ACC112 (cell line): ENCODE data around the gene LRRC55.

Source experiments
- H2AFZ ChIP-seq: fragments of 200-600 bp; sonication (generic); one replicate; pipeline ENCODE4 v1.6.0; 2017; ENCODE audit warnings: antibody characterized with exemption, low read length; ENCODE audit not compliant: unreplicated experiment
- H3K27ac ChIP-seq: fragments of 200-600 bp; sonication (generic); 2 replicates; pipeline ENCODE4 v1.5.1; 2014; ENCODE audit warnings: low read depth, mild to moderate bottlenecking, antibody characterized with exemption, low read length, moderate library complexity
- H3K27me3 ChIP-seq: fragments of 200-600 bp; sonication (generic); 2 replicates; pipeline ENCODE4 v1.6.1; 2014; ENCODE audit warnings: mild to moderate bottlenecking, antibody characterized with exemption, low read length, moderate library complexity, mixed read lengths; ENCODE audit not compliant: insufficient read depth
- H3K36me3 ChIP-seq: fragments of 200-600 bp; sonication (generic); 2 replicates; pipeline ENCODE4 v1.6.1; 2016; ENCODE audit warnings: mild to moderate bottlenecking, antibody characterized with exemption, low read length, moderate library complexity, mixed read lengths; ENCODE audit not compliant: insufficient read depth
- H3K4me1 ChIP-seq: fragments of 200-600 bp; sonication (generic); one replicate; pipeline ENCODE4 v1.6.1; 2016; ENCODE audit warnings: low read length, mixed read lengths; ENCODE audit not compliant: insufficient read depth, unreplicated experiment, control insufficient read depth
- H3K4me3 ChIP-seq: fragments of 200-600 bp; sonication (generic); 2 replicates; pipeline ENCODE4 v1.5.1; 2014; ENCODE audit warnings: mild to moderate bottlenecking, low read depth, low read length
- H3K79me2 ChIP-seq: fragments of 200-600 bp; sonication (generic); one replicate; pipeline ENCODE4 v1.6.0; 2016; ENCODE audit warnings: low read length; ENCODE audit not compliant: control insufficient read depth, unreplicated experiment, insufficient read depth

LRRC55 gene

GRCh38 chr11:57217053-57217452 lies 35.3 kb downstream of the LRRC55 start:
- Histone ChIP-seq H3K27me3 (no peaks in the 10 kb centered on the region), H2AFZ (no peak overlapping the region), H3K4me1 (peaks cover 13% of the 10 kb centered on the region), H3K27ac (no peak overlapping the region), H3K79me2 (no peaks in the 10 kb centered on the region), H3K36me3 (no peaks in the 10 kb centered on the region), H3K4me3 (no peak overlapping the region)

- peaks cover 12% of the 10 kb centered on the region for H3K4me1 ChIP-seq
- H3K79me2 ChIP-seq: no peaks in the 10 kb centered on the region
- no peaks in the 10 kb centered on the region for H3K36me3 ChIP-seq
- no peak overlapping the region for H3K27ac ChIP-seq
- H2AFZ ChIP-seq: no peak overlapping the region
- no peak overlapping the region for H3K4me3 ChIP-seq
- no peaks in the 10 kb centered on the region for H3K27me3 ChIP-seq
These were observed 37.4 kb downstream of the LRRC55 start for GRCh38 chr11:57219021-57219627.

- Histone ChIP-seq H3K27me3 (0 out of 2 replicates have a peak, but pooled peaks cover 4% of the 10 kb centered on the region), H3K4me3 (no peak overlapping the region), H3K4me1 (peaks cover 11% of the 10 kb centered on the region), H2AFZ (no peak overlapping the region), H3K27ac (no peak overlapping the region), H3K79me2 (no peaks in the 10 kb centered on the region), H3K36me3 (no peaks in the 10 kb centered on the region)
These were observed 40.5 kb downstream of the LRRC55 start for GRCh38 chr11:57222239-57222638.

DNA sequence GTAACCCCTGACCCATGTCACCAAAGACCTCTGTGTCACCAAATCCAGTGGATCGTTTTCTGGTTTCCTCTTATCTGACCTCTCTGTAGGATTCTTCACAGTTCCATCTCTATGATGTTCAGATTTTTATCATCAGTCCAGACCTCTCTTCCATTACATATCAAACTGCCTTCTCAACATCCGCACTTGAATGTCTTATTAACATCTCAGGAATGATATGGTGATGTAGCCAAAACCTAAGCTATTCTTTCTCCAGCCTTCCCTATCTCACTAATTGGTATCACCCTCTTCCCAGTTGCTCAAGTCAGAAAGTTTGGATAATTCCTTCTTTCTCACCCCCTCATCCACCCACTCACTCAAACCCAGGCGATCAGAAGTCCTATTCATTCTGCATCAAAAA lies 41.8 kb downstream of the LRRC55 start:
- no peak overlapping the region for H3K4me3 ChIP-seq
- no peak overlapping the region for H2AFZ ChIP-seq
- H3K79me2 ChIP-seq: no peaks in the 10 kb centered on the region
- no peak overlapping the region for H3K27ac ChIP-seq
- peaks cover 16% of the 10 kb centered on the region for H3K27me3 ChIP-seq
- H3K4me1 ChIP-seq: peaks cover 11% of the 10 kb centered on the region
- H3K36me3 ChIP-seq: no peaks in the 10 kb centered on the region

GRCh38 chr11:57224128-57224527 lies 42.4 kb downstream of the LRRC55 start:
- Histone ChIP-seq H3K27me3 (peaks cover 22% of the 10 kb centered on the region), H3K4me3 (no peak overlapping the region), H3K36me3 (no peaks in the 10 kb centered on the region), H3K27ac (no peak overlapping the region), H3K4me1 (peaks cover 11% of the 10 kb centered on the region), H3K79me2 (no peaks in the 10 kb centered on the region), H2AFZ (no peak overlapping the region)

- Histone ChIP-seq H3K4me1 (peaks cover 11% of the 10 kb centered on the region), H3K36me3 (no peaks in the 10 kb centered on the region), H3K27me3 (peaks cover 26% of the 10 kb centered on the region), H2AFZ (no peak overlapping the region), H3K79me2 (no peaks in the 10 kb centered on the region), H3K4me3 (no peak overlapping the region), H3K27ac (no peak overlapping the region)
These were observed 42.8 kb downstream of the LRRC55 start for GRCh38 chr11:57224537-57224936.

GRCh38 chr11:57228600-57228999 lies 46.8 kb downstream of the LRRC55 start:
- no peak overlapping the region for H2AFZ ChIP-seq
- no peaks in the 10 kb centered on the region for H3K36me3 ChIP-seq
- H3K79me2 ChIP-seq: no peaks in the 10 kb centered on the region
- H3K4me1 ChIP-seq: peaks cover 6% of the 10 kb centered on the region
- H3K27me3 ChIP-seq: peaks cover 66% of the 10 kb centered on the region
- no peak overlapping the region for H3K4me3 ChIP-seq
- no peak overlapping the region for H3K27ac ChIP-seq

GRCh38 chr11:57230316-57230715 lies 48.6 kb downstream of the LRRC55 start:
- Histone ChIP-seq H3K79me2 (no peaks in the 10 kb centered on the region), H3K36me3 (no peaks in the 10 kb centered on the region), H3K4me1 (no peaks in the 10 kb centered on the region), H2AFZ (no peak overlapping the region), H3K27me3 (peaks cover 83% of the 10 kb centered on the region), H3K4me3 (no peak overlapping the region), H3K27ac (no peak overlapping the region)

GRCh38 chr11:57230791-57231538 lies 49.2 kb downstream of the LRRC55 start:
- Histone ChIP-seq H3K27me3 (peaks cover 86% of the 10 kb centered on the region), H3K27ac (no peak overlapping the region), H3K4me3 (no peak overlapping the region), H3K79me2 (no peaks in the 10 kb centered on the region), H3K36me3 (no peaks in the 10 kb centered on the region), H2AFZ (no peak overlapping the region), H3K4me1 (no peaks in the 10 kb centered on the region)

- no peaks in the 10 kb centered on the region for H3K36me3 ChIP-seq
- H3K4me3 ChIP-seq: no peak overlapping the region
- no peaks in the 10 kb centered on the region for H3K4me1 ChIP-seq
- no peak overlapping the region for H3K27ac ChIP-seq
- no peaks in the 10 kb centered on the region for H3K79me2 ChIP-seq
- H2AFZ ChIP-seq: no peak overlapping the region
- H3K27me3 ChIP-seq: peaks cover 94% of the 10 kb centered on the region
These were observed 49.9 kb downstream of the LRRC55 start for GRCh38 chr11:57231539-57232253.
